GM19043 (cell line): ENCODE data around the gene ACACA.

Experiments
- ATAC-seq: cut with Tn5 transposase; IDR thresholded peaks from one replicate; pipeline ENCODE4 v1.9.1; 2021; ENCODE audit warnings: low read depth; ENCODE audit not compliant: unreplicated experiment

ACACA gene

DNA sequence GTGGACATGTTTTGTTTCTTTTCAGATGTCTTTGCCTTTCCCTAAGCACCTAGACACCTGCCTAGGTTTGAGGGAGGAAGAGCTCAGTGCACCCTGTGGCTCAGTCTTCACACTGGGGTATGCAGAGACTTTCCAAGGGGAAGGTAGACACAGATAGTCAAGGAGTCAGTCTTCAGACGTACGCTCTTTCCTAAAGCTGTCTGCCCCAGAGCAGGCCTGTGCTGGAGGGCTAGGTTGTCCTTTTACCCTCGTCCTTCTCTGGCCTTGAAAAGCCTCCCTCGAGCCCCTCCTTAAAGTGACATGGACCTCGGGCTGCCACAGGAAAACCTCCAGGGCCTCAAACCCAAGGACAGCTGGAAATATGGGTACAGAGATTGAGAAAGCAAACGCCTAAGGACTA, 354.2 kb downstream of the ACACA start:
- no peak for ATAC-seq

DNA sequence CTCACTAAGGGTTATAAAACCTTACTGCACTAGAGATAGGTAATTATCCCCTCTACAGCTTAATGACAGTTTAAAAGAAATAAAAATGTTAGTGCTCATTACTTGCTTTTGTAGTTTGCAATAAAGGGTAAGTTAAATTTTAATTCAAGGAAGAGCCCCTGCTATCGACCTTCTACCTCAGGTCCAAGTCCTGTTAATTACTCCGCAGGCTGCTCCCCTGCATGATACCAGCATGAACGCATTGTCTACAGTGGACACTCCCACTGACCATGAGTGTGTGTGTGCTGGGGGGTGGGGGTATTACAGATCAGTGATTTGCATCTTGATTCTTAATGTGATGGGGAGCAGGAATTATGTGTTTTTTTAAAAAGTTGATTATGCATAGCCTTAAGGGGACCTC, 354.8 kb downstream of the ACACA start:
- no peak for ATAC-seq

DNA sequence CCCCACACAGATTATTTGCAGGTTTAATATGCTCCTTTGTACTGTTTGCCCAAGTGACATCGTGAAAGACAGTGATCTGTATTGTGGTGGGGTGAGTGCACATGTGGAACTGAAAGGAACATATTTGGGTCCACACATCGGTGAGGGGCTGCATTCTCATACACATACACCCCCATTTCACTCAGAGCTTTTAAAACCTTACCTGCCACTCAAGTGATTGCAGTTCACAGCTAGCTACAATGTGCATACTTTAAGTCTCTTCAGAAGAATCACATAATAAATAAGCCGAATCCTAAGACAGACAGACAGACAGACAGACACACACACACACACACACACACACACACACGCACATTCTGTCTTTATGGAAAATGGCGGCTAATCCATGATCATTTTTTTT, 355.3 kb downstream of the ACACA start:
- no peak for ATAC-seq

DNA sequence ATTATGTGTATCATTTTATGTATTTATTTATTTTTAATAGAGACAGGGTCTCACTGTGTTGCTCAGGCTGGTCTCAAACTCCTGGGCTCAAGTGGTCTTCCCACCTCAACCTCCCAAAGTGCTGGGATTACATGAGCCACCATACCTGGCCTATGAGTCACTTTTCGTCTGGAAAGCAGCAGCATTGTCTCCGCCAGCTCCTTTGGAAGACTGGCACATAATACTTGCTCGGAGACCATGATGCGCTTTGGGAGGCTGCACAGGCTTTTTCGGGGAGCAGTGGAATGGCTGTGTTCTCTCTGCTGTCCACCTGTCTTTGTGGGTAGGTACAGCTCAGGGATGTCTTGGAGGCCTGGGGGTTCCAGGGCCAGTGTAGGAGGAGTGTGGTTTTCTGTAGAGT, 355.7 kb downstream of the ACACA start:
- no peak for ATAC-seq

DNA sequence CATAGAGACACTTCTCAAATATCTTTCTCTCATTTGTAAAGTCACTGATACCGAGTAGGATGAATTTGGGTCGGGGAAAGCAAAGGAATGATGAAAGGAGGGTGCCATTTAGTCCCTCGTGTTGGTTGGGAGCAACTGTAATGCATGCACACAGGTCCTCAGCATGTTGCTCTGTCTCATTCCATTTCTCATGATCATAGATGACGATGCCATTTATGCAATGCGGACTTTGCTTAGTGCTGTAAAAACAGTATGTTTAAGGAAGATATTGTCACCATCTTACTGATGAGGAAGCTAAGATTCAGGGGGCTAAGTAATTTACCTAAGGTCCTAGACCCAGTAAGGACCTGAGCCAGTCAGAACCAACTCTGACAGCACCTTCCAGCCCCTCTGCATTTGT, 357.8 kb downstream of the ACACA start:
- ATAC-seq: no peak

DNA sequence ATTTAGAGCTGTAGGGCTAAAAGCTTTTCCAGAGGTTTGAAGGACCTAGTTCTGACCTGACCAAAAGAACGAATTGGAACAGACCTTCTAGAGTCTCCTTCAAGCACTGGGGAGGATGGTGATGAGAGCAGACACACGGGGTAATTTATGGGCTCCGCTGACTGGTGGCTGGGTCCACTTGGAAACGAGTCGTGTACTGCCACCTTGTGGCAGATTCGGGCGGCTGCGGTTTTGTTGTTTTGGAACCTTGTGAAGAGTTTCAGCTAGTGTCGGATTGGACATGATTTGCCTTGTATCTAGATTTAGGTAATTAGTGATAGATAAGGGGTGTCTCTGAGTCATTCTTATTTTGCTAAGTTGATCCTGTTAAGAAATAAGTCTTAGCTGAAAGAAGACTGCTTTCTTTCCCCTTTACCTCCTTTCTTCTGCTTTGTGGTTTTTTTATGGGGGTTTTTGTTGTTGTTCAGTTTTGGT, 359.0 kb downstream of the ACACA start:
- no peak for ATAC-seq

DNA sequence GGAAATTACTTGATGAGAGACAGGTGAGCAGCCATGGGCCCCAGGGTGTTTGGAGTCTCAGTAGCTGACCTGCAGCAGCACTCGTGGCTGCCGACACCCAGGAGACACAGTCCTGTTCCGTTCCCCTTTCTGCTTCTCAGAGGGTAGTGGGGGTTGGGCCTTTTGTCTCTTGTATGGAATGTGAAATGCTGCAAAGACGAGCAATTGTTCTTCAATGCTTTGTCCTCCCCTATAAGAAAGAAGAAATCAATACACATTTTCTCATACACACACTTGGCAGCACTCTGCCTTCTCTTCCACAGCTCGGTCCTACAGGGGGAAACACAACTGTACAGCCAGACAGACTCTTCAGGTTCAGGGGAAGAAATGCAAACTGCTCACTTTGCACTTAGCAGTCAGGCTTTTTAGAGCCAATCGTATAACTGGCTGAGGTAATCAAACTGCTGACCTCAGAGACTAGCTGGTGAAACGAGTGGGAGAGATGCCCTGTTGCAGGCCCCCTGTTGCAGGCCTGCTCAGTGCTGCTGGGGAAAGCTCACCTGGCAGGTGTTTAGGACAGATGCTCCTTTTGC, 361.2 kb downstream of the ACACA start:
- ATAC-seq: no peak

DNA sequence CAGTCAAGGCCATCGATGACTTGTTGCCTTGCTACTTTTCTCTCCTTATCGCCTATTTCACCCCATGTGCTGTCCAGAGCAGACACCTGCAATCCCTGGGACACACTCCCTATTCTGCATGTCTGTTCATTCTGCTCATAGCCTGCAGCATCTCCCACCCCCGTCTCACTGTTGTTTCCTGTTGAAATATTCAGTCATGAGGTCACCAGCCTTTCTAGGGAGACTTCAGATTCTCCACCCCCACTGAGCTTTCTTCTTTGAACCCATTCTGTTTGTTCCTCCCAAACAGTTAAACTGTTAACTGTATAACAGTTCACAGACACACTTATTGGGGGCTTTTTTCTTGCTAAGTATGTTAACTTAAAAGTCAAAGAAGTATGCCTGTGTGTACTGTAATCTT, 363.4 kb downstream of the ACACA start:
- ATAC-seq: no peak

DNA sequence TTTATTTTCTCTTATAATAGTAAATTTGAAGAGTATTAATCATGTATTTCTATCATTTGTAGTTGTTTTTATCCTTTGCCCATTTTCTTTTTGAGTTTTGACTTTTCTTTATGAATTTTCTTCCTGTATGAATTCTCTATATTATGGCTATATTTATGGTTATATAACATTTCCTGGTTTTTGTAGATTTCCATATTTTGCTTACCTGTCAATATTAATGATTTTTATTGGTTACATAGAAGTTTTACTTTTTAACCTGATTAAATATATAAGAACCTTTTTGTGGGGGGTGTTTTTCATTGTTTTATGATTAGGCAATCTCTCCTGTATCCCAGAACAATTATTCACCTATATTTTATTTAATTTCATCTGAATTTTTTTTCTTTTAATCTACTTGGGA, 364.7 kb downstream of the ACACA start:
- no peak for ATAC-seq

DNA sequence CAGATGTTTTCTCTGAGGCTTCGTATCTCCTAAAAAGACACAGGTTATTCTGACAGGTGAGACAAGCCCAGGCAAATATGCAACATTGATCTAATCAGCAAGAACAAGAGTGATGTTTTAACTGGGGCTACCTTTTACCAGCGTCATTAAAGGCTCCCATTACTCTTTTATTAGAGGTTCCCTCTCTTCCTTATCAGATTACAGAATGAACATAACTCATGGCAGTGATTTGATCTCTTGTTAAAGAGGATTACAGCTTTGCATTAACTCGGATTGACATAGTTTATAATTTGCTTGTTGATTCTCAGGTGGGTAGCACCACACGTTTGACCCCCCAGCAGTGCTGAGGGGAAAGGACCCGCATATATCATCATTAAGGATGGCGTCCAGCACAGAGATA, 367.4 kb downstream of the ACACA start:
- no peak for ATAC-seq

DNA sequence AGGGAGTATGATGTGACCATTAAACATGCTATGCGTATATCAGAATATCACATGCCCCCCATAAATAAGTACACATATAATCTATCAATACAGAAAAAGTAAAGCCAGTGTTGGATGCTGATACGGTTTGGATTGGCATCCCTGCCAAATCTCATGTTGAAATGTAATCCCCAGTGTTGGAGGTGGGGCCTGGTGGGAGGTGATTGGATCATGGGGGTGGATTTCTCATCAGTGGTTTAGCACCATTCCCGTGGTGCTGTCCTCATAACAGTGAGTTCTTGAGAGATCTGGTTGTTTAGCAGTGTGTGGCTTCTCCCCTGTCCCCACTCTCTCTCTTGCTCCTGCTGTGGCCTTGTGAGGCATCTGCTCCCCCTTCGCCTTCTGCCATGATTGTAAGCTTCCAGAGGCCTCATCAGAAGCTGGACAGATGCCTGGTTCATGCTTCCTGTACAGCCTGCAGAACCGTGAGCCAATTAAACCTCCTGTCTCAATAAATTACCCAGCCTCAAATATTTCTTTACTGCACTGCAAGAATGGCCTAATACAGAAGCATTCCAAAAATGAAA, 369.0 kb downstream of the ACACA start:
- no peak for ATAC-seq
